OCI-LY1 (cell line): ENCODE data around the gene ATXN7.

ENCODE experiments used
- CTCF ChIP-seq: fragments of 200-600 bp; sonication (generic), shearing (Covaris generic); IDR thresholded peaks from 2 replicates; pipeline ENCODE4 v1.5.1; 2017; ENCODE audit warnings: mild to moderate bottlenecking, antibody characterized with exemption, low read length, moderate library complexity, mixed read lengths
- EZH2 ChIP-seq: fragments of 200-600 bp; sonication (generic), shearing (Covaris generic); IDR thresholded peaks from 2 replicates; pipeline ENCODE4 v1.8.0; 2017; ENCODE audit warnings: borderline replicate concordance, mixed run types, mild to moderate bottlenecking, antibody characterized with exemption, low read length, moderate library complexity, mixed read lengths

DNA sequence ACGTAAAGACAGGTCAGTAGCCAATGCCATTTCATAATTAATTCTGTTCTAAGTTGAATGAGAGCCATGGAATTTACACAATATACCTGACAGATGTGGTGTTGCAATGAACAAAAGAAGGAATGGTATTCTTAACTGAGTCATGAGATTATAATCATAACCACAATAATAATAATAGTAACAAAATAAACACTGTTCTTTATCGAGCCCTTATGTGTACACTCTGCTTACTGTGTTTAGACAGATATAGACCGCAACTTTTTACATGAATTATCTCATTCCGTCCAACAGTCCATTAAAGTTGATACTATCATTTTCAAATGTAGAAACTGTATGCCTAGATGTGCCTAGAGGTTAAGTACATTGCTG lies 76.7 kb downstream of the ATXN7 start:
- no peak for TF ChIP-seq CTCF
- no peak for TF ChIP-seq EZH2
